ENCODE results near the gene GBX2.

GRCh38 chr2:236190674-236191073 is 22.5 kb upstream of the GBX2 start:
- TF ChIP-seq POLR2A (IDR thresholded peaks at IDR 0.05): no peak
- TF ChIP-seq, protein P1, sequence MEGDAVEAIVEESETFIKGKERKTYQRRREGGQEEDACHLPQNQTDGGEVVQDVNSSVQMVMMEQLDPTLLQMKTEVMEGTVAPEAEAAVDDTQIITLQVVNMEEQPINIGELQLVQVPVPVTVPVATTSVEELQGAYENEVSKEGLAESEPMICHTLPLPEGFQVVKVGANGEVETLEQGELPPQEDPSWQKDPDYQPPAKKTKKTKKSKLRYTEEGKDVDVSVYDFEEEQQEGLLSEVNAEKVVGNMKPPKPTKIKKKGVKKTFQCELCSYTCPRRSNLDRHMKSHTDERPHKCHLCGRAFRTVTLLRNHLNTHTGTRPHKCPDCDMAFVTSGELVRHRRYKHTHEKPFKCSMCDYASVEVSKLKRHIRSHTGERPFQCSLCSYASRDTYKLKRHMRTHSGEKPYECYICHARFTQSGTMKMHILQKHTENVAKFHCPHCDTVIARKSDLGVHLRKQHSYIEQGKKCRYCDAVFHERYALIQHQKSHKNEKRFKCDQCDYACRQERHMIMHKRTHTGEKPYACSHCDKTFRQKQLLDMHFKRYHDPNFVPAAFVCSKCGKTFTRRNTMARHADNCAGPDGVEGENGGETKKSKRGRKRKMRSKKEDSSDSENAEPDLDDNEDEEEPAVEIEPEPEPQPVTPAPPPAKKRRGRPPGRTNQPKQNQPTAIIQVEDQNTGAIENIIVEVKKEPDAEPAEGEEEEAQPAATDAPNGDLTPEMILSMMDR (IDR thresholded peaks at IDR 0.05): no peak
